ENCODE measurements around the gene PLCH2. TPM values are rescaled to one million over a fixed set of nuclear protein-coding genes. Genes with fewer than 3 reads are reported as not detected.

Gene PLCH2
- total and polyA plus RNA-seq, 2 donors (not counting 3 experiments of a cell fraction or from before 2014, with no cell fraction given) = 0.19 to 0.31 TPM

GRCh38 chr1:2435091-2435490 is 41.0 kb upstream of the PLCH2 start:
- CTCF ChIA-PET = no interaction called here
- Histone ChIP-seq H3K9me3 (replicated peaks; ENCODE audit: control insufficient read depth, insufficient read depth, low read length) (no peaks in the 10 kb centered on the region), H3K4me1 (ENCODE audit: control insufficient read depth, extremely low read depth, insufficient read depth, low read length) (no peaks in the 10 kb centered on the region), H2AFZ (ENCODE audit: low read depth, low read length) (no peak overlapping the region), H3K9me1 (replicated peaks; ENCODE audit: control insufficient read depth, extremely low read depth, insufficient read depth, low read length) (no peaks in the 10 kb centered on the region), H3K4me2 (ENCODE audit: insufficient read depth, low read length) (no peak overlapping the region), H3K79me2 (ENCODE audit: control insufficient read depth, insufficient read depth, low read length) (no peaks in the 10 kb centered on the region), H3K27me3 (ENCODE audit: control insufficient read depth in 2 of 2, insufficient read depth in 2 of 2, low read length in 2 of 2) (no peaks in the 10 kb centered on the region), H3K27ac (ENCODE audit: insufficient read depth, low read depth, low read length) (no peak overlapping the region), H3K9ac (replicated peaks; ENCODE audit: extremely low read depth, insufficient read depth, low read length) (no peak overlapping the region), H3K36me3 (ENCODE audit: control insufficient read depth in 2 of 2, extremely low read depth in 1 of 2, insufficient read depth in 2 of 2, low read length in 2 of 2) (no peaks in the 10 kb centered on the region), H3K4me3 (replicated peaks in 1 of 3; ENCODE audit: insufficient read depth in 1 of 3, low read depth in 1 of 3, low read length in 3 of 3) (no peak overlapping the region), H4K20me1 (replicated peaks; ENCODE audit: control insufficient read depth, extremely low read depth, insufficient read depth, low read length) (no peaks in the 10 kb centered on the region)
- dilution Hi-C loops (cut with MboI; ENCODE audit: extremely low pct_ligation_motif_present, low sequenced_read_pairs) = no loop called here
- intact Hi-C loops (cut with micrococcal nuclease) = no loop called here
- no peak for TF ChIP-seq CTCF (IDR thresholded peaks at IDR 0.05; ENCODE audit: extremely low read depth in 1 of 2, insufficient read depth in 1 of 2, low read depth in 1 of 2, low read length in 2 of 2)
- TF ChIP-seq POLR2AphosphoS5 (IDR thresholded peaks at IDR 0.05; ENCODE audit: insufficient read depth, low read depth, low read length) = no peak
- no peak for FAIRE-seq
- no TSS peak for BruUV-seq (replicated peaks)
- POLR2A ChIA-PET = no interaction called here
- no peak for DNase-seq (ENCODE audit: low read depth, low spot score)

GRCh38 chr1:2435746-2436355 is 40.2 kb upstream of the PLCH2 start:
- dilution Hi-C loops (cut with MboI; ENCODE audit: extremely low pct_ligation_motif_present, low sequenced_read_pairs) (no loop called here), intact Hi-C loops (cut with micrococcal nuclease) (no loop called here)
- Histone ChIP-seq H3K4me3 (replicated peaks in 1 of 3; ENCODE audit: insufficient read depth in 1 of 3, low read depth in 1 of 3, low read length in 3 of 3) (no peak overlapping the region), H3K9ac (replicated peaks; ENCODE audit: extremely low read depth, insufficient read depth, low read length) (no peak overlapping the region), H3K79me2 (ENCODE audit: control insufficient read depth, insufficient read depth, low read length) (no peaks in the 10 kb centered on the region), H3K27ac (ENCODE audit: insufficient read depth, low read depth, low read length) (no peak overlapping the region), H3K4me2 (ENCODE audit: insufficient read depth, low read length) (no peak overlapping the region), H3K36me3 (ENCODE audit: control insufficient read depth in 2 of 2, extremely low read depth in 1 of 2, insufficient read depth in 2 of 2, low read length in 2 of 2) (no peaks in the 10 kb centered on the region), H4K20me1 (replicated peaks; ENCODE audit: control insufficient read depth, extremely low read depth, insufficient read depth, low read length) (no peaks in the 10 kb centered on the region), H3K9me1 (replicated peaks; ENCODE audit: control insufficient read depth, extremely low read depth, insufficient read depth, low read length) (no peaks in the 10 kb centered on the region), H3K9me3 (replicated peaks; ENCODE audit: control insufficient read depth, insufficient read depth, low read length) (no peaks in the 10 kb centered on the region), H2AFZ (ENCODE audit: low read depth, low read length) (no peak overlapping the region), H3K4me1 (ENCODE audit: control insufficient read depth, extremely low read depth, insufficient read depth, low read length) (no peaks in the 10 kb centered on the region), H3K27me3 (ENCODE audit: control insufficient read depth in 2 of 2, insufficient read depth in 2 of 2, low read length in 2 of 2) (no peaks in the 10 kb centered on the region)
- DNase-seq (ENCODE audit: low read depth, low spot score) (no peak), FAIRE-seq (no peak)
- no TSS peak for BruUV-seq (replicated peaks)
- ChIA-PET POLR2A (no interaction called here), CTCF (no interaction called here)
- TF ChIP-seq GATA2 (IDR thresholded peaks at IDR 0.05; ENCODE audit: insufficient read depth, insufficient read length, low read depth, low read length) (no peak), MYC (IDR thresholded peaks at IDR 0.05; ENCODE audit: low read depth, low read length) (no peak), POLR2AphosphoS5 (IDR thresholded peaks at IDR 0.05; ENCODE audit: insufficient read depth, low read depth, low read length) (no peak)

Measured in endothelial cell of umbilical vein (primary cell).